Chondrocyte (in vitro differentiated cells): ENCODE results near the gene ETFDH. TPM values are rescaled to one million over a fixed set of nuclear protein-coding genes. Genes with fewer than 3 reads are reported as not detected.
"Not testable (repeated sequence)": the region's sequence is repeated elsewhere in the genome, so short reads cannot be mapped to it uniquely, and the experiment has no call there.

Source experiments
- DNase-seq: peaks from one replicate; pipeline ENCODE4 v3.0.0; 2021; ENCODE audit warnings: mixed read lengths, low spot score
- H3K27ac Mint-ChIP-seq: one replicate; pipeline ENCODE4 v1.8.0; 2021; ENCODE audit warnings: mild to moderate bottlenecking, moderate library complexity, mixed read lengths; ENCODE audit not compliant: unreplicated experiment
- H3K27me3 Mint-ChIP-seq: 2 replicates; pipeline ENCODE4 v1.8.0; 2021; ENCODE audit warnings: low read depth, mixed read lengths
- H3K36me3 Mint-ChIP-seq: 2 replicates; pipeline ENCODE4 v1.8.0; 2021; ENCODE audit warnings: low read depth, mixed read lengths
- H3K4me1 Mint-ChIP-seq: 2 replicates; pipeline ENCODE4 v1.8.0; 2021; ENCODE audit warnings: low read depth, mild to moderate bottlenecking, mixed read lengths
- H3K4me3 Mint-ChIP-seq: one replicate; pipeline ENCODE4 v1.8.0; 2021; ENCODE audit warnings: mild to moderate bottlenecking, moderate library complexity, mixed read lengths; ENCODE audit not compliant: unreplicated experiment
- H3K9me3 Mint-ChIP-seq: 2 replicates; pipeline ENCODE4 v1.8.0; 2021; ENCODE audit warnings: low read depth, mixed read lengths
- total RNA-seq: library from RNA; stranded (reverse); gene quantifications from 3 replicates; pipeline ENCODE4 v1.2.1, GENCODE V29; 2021
- TF ChIP-seq, protein P1 (sequence below): fragments of 200-600 bp; sonication (generic); IDR thresholded peaks from 2 replicates; pipeline ENCODE4 v1.5.0; 2021; ENCODE audit warnings: antibody characterized with exemption, mild to moderate bottlenecking, moderate library complexity

The ETFDH gene
- total RNA-seq, 1 donor from 2014 or later: 23.0 TPM

DNA sequence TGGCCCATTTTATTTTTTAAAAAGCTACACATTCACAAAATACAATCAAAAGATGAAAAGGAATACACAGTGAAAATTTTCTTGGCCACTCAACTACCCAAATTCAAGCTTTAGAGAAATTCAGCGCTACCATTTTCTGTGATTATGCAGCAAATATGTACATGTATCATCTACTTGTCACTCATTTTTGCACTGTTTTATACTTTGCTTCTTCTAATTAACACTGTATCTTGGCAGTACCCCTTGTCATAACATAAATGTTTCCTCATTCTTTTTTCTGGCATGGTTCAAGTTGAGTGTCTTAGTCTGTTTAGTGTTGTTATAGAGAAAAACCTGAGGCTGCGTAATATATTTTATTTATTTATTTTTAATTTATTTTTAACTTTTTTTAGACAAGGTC is 66.8 kb downstream of the ETFDH start:
- Mint-ChIP-seq H3K4me3 (no peak overlapping the region), H3K9me3 (no peaks in the 10 kb centered on the region), H3K4me1 (no peaks in the 10 kb centered on the region), H3K27ac (no peak overlapping the region), H3K27me3 (no peaks in the 10 kb centered on the region), H3K36me3 (no peaks in the 10 kb centered on the region)
- TF ChIP-seq, protein P1, sequence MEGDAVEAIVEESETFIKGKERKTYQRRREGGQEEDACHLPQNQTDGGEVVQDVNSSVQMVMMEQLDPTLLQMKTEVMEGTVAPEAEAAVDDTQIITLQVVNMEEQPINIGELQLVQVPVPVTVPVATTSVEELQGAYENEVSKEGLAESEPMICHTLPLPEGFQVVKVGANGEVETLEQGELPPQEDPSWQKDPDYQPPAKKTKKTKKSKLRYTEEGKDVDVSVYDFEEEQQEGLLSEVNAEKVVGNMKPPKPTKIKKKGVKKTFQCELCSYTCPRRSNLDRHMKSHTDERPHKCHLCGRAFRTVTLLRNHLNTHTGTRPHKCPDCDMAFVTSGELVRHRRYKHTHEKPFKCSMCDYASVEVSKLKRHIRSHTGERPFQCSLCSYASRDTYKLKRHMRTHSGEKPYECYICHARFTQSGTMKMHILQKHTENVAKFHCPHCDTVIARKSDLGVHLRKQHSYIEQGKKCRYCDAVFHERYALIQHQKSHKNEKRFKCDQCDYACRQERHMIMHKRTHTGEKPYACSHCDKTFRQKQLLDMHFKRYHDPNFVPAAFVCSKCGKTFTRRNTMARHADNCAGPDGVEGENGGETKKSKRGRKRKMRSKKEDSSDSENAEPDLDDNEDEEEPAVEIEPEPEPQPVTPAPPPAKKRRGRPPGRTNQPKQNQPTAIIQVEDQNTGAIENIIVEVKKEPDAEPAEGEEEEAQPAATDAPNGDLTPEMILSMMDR: no peak
- DNase-seq: no peak

DNA sequence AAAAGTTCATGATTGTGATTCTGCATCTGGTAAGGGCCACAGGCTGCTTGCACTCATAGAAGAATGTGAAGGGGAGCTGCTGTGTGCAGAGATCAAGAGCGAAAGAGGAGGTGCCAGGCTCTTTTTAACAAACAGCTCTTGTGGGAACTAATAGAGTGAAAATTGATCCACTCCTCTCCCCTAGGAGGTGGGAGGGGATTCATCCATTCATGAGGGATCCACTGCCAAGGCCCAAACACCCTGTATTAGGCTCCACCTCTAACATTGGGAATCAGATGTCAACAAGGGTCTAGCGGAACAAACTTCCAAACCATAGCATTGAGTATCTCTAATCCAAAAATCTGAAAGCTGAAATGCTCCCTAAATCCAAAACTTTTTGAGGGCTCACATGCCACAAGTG is 67.5 kb downstream of the ETFDH start:
- Mint-ChIP-seq H3K27ac (no peak overlapping the region), H3K36me3 (no peaks in the 10 kb centered on the region), H3K27me3 (no peaks in the 10 kb centered on the region), H3K9me3 (no peaks in the 10 kb centered on the region), H3K4me1 (no peaks in the 10 kb centered on the region), H3K4me3 (no peak overlapping the region)
- no peak for DNase-seq
- TF ChIP-seq, protein P1: no peak

DNA sequence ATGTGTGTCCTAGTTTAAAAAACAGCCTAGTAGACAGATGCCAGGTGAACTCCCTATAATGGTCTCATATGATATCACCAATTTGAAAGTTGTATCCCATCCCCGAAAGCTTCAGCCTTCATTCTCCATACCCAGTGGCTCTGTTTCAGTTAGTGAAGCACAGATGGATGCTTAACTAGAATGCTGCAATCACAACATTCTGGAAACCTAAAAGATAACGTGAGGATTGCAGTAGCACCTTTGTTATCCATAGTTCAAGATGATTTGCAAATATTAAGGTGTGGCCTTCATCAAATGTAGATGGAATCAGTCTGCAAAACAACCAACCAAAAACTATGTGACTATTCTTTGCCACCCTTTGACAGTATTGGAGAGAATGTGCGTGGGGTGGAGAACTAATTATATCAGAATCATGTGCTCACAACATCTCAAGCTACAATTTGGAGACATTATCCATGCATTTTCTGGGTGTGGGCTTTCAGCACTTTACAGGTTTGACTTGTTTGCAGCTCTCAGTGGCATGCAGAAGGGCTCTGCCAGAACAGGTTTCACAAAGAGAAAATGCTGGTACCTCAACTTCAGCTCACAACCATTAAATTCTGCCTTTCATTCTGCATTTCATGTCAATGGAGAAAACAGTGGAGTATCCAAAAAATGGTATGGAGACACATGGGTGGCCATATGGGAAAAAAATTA is 69.4 kb downstream of the ETFDH start:
- TF ChIP-seq, protein P1: no peak
- Mint-ChIP-seq H3K27ac (no peak overlapping the region), H3K27me3 (no peaks in the 10 kb centered on the region), H3K9me3 (no peaks in the 10 kb centered on the region), H3K4me1 (no peaks in the 10 kb centered on the region), H3K4me3 (no peak overlapping the region), H3K36me3 (no peaks in the 10 kb centered on the region)
- no peak for DNase-seq

DNA sequence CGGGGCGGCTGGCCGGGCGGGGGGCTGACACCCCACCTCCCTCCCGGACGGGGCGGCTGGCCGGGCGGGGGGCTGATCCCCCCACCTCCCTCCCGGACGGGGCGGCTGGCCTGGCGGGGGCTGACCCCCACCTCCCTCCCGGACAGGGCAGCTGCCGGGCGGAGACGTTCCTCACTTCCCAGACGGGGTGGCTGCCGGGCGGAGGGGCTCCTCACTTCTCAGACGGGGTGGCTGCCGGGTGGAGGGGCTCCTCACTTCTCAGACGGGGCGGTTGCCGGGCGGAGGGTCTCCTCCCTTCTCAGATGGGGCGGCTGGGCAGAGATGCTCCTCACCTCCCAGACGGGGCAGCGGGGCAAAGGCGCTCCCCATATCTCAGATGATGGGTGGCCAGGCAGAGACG is 74.4 kb downstream of the ETFDH start:
- not testable (repeated sequence) for H3K27me3 Mint-ChIP-seq, H3K36me3 Mint-ChIP-seq, DNase-seq, H3K4me3 Mint-ChIP-seq, H3K4me1 Mint-ChIP-seq, H3K27ac Mint-ChIP-seq, H3K9me3 Mint-ChIP-seq

DNA sequence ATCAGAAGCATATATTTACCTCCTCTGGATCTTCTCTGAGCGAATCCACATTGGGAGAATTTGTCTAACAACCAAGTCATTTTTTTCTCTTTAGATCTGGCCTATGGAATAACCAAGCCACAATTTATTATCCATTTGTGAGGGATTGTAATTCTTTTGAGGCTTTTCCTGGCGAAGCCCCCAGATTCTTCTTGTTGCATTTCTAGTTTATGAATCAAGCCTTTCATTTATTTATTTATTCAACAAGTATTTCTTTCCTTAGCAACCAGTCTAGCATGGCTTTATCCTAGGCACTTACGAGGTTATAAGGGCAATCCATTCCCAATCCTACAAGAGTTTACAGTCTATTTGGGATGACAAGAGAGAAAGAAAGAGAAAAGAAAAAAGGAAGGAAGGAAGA is 78.3 kb downstream of the ETFDH start:
- Mint-ChIP-seq H3K9me3 (no peaks in the 10 kb centered on the region), H3K27ac (peak overlapping the region; percentile 82), H3K4me3 (no peak overlapping the region), H3K36me3 (no peaks in the 10 kb centered on the region), H3K4me1 (peaks cover 19% of the 10 kb centered on the region), H3K27me3 (no peaks in the 10 kb centered on the region)
- no peak for DNase-seq
- TF ChIP-seq, protein P1: no peak
